B cell (primary cell): ENCODE results near the gene CHD9NB. TPM values are rescaled to one million over a fixed set of nuclear protein-coding genes. Genes with fewer than 3 reads are reported as not detected.

Experiments used
- ATAC-seq: fragments of 200-7000 bp; cut with Tn5 transposase; one replicate; pipeline ENCODE4 v1.10.0; 2021; ENCODE audit warnings: low read depth, mild to moderate bottlenecking, moderate number of reproducible peaks, moderate library complexity
- CTCF ChIA-PET: fragments of 350-600 bp; sonication (Branson Sonifier 250); formaldehyde crosslinking; loops from one replicate; lab custom pipeline; 2021; ENCODE audit warnings: antibody characterized with exemption, inconsistent platforms; lab: Charles Lee
- POLR2A ChIA-PET: fragments of 350-600 bp; sonication (Branson Sonifier 250); formaldehyde crosslinking; loops from one replicate; lab custom pipeline; 2021; ENCODE audit warnings: antibody characterized with exemption; lab: Charles Lee
- DNase-seq: peaks from one replicate; pipeline ENCODE4 v3.0.0; 2013
- H2AFZ ChIP-seq: 2 replicates; pipeline ENCODE4 v1.6.1; 2012; ENCODE audit warnings: mild to moderate bottlenecking, low read depth, low read length; ENCODE audit not compliant: insufficient read depth, poor library complexity, severe bottlenecking
- H3K27ac ChIP-seq, 2 donors: 1 replicate in 1 of 2; 2 replicates in 1 of 2; pipeline ENCODE4 v1.5.1; 2012 to 2013; ENCODE audit warnings: low read length in 2 of 2, mild to moderate bottlenecking in 2 of 2, moderate library complexity in 1 of 2
- H3K27me3 ChIP-seq, 4 experiments: fragments of 200-600 bp in 1 of 4; sonication (generic) in 1 of 4; replicated peaks in 1 of 4; 1 replicate in 2 of 4; 2 replicates in 2 of 4; pipeline versions ENCODE4 v1.6.1 to v1.7.0; 2013 to 2016; ENCODE audit warnings: low read length in 3 of 4, mild to moderate bottlenecking in 2 of 4, mixed read lengths in 1 of 4, moderate library complexity in 1 of 4; ENCODE audit not compliant: insufficient read depth in 4 of 4, control insufficient read depth in 3 of 4; ENCODE audit errors: control extremely low read depth in 1 of 4
- H3K36me3 ChIP-seq, 2 experiments: replicated peaks in 1 of 2; 1 replicate in 1 of 2; 2 replicates in 1 of 2; pipeline versions ENCODE4 v1.6.1 to v1.7.1; 2013; ENCODE audit warnings: low read length in 1 of 2; ENCODE audit not compliant: insufficient read depth in 2 of 2, control insufficient read depth in 1 of 2; ENCODE audit errors: control extremely low read depth in 1 of 2, extremely low read depth in 1 of 2
- H3K4me1 ChIP-seq, 2 donors: fragments of 200-600 bp in 1 of 2; sonication (generic) in 1 of 2; 1 replicate in 1 of 2; 2 replicates in 1 of 2; pipeline versions ENCODE4 v1.5.1 to v1.6.1; 2013 to 2017; ENCODE audit warnings: low read length in 2 of 2; ENCODE audit not compliant: control insufficient read depth in 2 of 2, insufficient read depth in 2 of 2
- H3K4me2 ChIP-seq: replicated peaks from 2 replicates; pipeline ENCODE3; 2012; ENCODE audit warnings: mild to moderate bottlenecking, low read depth, low read length; ENCODE audit not compliant: poor library complexity, severe bottlenecking
- H3K4me3 ChIP-seq, 5 experiments: fragments of 200-600 bp in 1 of 5; sonication (generic) in 1 of 5; 1 replicate in 3 of 5; 2 replicates in 2 of 5; pipeline versions ENCODE4 v1.5.1 to v1.7.0; 2011 to 2016; ENCODE audit warnings: low read length in 4 of 5, mild to moderate bottlenecking in 4 of 5, low read depth in 2 of 5, control low read depth in 1 of 5, moderate library complexity in 1 of 5; ENCODE audit not compliant: insufficient read depth in 1 of 5; ENCODE audit errors: control extremely low read depth in 1 of 5, extremely low read depth in 1 of 5
- H3K79me2 ChIP-seq: fragments of 200-600 bp; sonication (generic); one replicate; pipeline ENCODE4 v1.6.0; 2016; ENCODE audit warnings: low read length; ENCODE audit not compliant: control insufficient read depth, insufficient read depth
- H3K9ac ChIP-seq: fragments of 200-600 bp; sonication (generic); 2 replicates; pipeline ENCODE4 v1.6.1; 2017; ENCODE audit warnings: mild to moderate bottlenecking, low read length, moderate library complexity
- H3K9me3 ChIP-seq, 3 donors: one replicate each; pipeline versions ENCODE4 v1.6.1 to v1.7.1; 2013; ENCODE audit warnings: low read length in 2 of 3; ENCODE audit not compliant: control insufficient read depth in 2 of 3, insufficient read depth in 1 of 3; ENCODE audit errors: control extremely low read depth in 1 of 3
- H4K20me1 ChIP-seq: 2 replicates; pipeline ENCODE4 v1.6.0; 2012; ENCODE audit warnings: mild to moderate bottlenecking, low read length; ENCODE audit not compliant: insufficient read depth, control insufficient read depth, poor library complexity, severe bottlenecking
- H3K27ac Mint-ChIP-seq: one replicate; pipeline ENCODE4 v1.8.0; 2021; ENCODE audit warnings: mixed read lengths
- H3K27me3 Mint-ChIP-seq: one replicate; pipeline ENCODE4 v1.8.0; 2021; ENCODE audit warnings: mixed read lengths
- H3K4me1 Mint-ChIP-seq: one replicate; pipeline ENCODE4 v1.8.0; 2021; ENCODE audit warnings: mixed read lengths
- H3K4me3 Mint-ChIP-seq: one replicate; pipeline ENCODE4 v1.8.0; 2021; ENCODE audit warnings: mixed read lengths
- H3K9me3 Mint-ChIP-seq: one replicate; pipeline ENCODE4 v1.8.0; 2022; ENCODE audit warnings: mixed read lengths; ENCODE audit not compliant: insufficient read depth
- CTCF ChIP-seq: fragments of 200-600 bp; IDR thresholded peaks from one replicate; pipeline ENCODE4 v1.8.0; 2022; ENCODE audit warnings: antibody characterized with exemption, mild to moderate bottlenecking
- EZH2 ChIP-seq: IDR thresholded peaks from 2 replicates; pipeline ENCODE4 v1.6.1; 2012; ENCODE audit warnings: borderline replicate concordance, low read depth, mild to moderate bottlenecking, moderate library complexity, low read length; ENCODE audit not compliant: insufficient read depth, poor library complexity, severe bottlenecking
- WGBS: methylation state at CpG from one replicate; pipeline ENCODE4 v1.1.5; 2013; ENCODE audit warnings: missing lambda C conversion rate; ENCODE audit not compliant: insufficient coverage; 5-methylcytosine and 5-hydroxymethylcytosine counted together
- intact Hi-C: fragments of 100-400 bp; cut with micrococcal nuclease; formaldehyde crosslinking; loops from one replicate; pipeline ENCODE4 v1.10.0; 2022
- polyA plus RNA-seq: library from polyadenylated mRNA; depleted of rRNA; stranded (reverse); fragments of >200 nt; gene quantifications from 2 replicates; pipeline ENCODE4 v1.2.3, GENCODE V29; 2012
- total RNA-seq, 2 donors: library from RNA; stranded (reverse); fragments of 120-200 nt in 1 of 2; gene quantifications; 1 replicate in 1 of 2; 2 replicates in 1 of 2; pipeline versions ENCODE4 v1.2.3 to v1.2.4, GENCODE V29; 2013 to 2022

Gene CHD9NB
- total and polyA plus RNA-seq, 2 donors (not counting 1 experiment from before 2014, with no cell fraction given): not detected

GRCh38 chr16:53081686-53082407, 29.1 kb upstream of the CHD9NB start:
- Mint-ChIP-seq H3K27me3 (no peaks in the 10 kb centered on the region), H3K27ac (no peak overlapping the region), H3K4me1 (peaks cover 44% of the 10 kb centered on the region), H3K4me3 (no peak overlapping the region), H3K9me3 (no peaks in the 10 kb centered on the region)
- ChIA-PET CTCF (interaction anchor here (2.0 kb wide), 1 partner anchor 27 kb away, joined by 6 read pairs; the partner anchor contains the start of gene CHD9), POLR2A (no interaction called here)
- peaks cover 12% of the 10 kb centered on the region for H4K20me1 ChIP-seq
- no peaks in the 10 kb centered on the region for H3K27me3 ChIP-seq
- TF ChIP-seq CTCF (no peak), EZH2 (no peak)
- intact Hi-C loops: no loop called here
- no peak overlapping the region for H2AFZ ChIP-seq
- H3K79me2 ChIP-seq: peaks cover 88% of the 10 kb centered on the region
- H3K4me3 ChIP-seq: no peak overlapping the region
- H3K36me3 ChIP-seq: peaks cover 3 to 21% of the 10 kb centered on the region in 2 experiments
- ATAC-seq (no peak), DNase-seq (no peak)
- H3K4me1 ChIP-seq: peaks cover 0 to 14% of the 10 kb centered on the region in 2 donors
- H3K9ac ChIP-seq: no peak overlapping the region
- H3K9me3 ChIP-seq: no peaks in the 10 kb centered on the region
- no peak overlapping the region for H3K4me2 ChIP-seq
- no peak overlapping the region for H3K27ac ChIP-seq
- 100% methylated on average over 1 of the region's 3 CpGs for WGBS

DNA sequence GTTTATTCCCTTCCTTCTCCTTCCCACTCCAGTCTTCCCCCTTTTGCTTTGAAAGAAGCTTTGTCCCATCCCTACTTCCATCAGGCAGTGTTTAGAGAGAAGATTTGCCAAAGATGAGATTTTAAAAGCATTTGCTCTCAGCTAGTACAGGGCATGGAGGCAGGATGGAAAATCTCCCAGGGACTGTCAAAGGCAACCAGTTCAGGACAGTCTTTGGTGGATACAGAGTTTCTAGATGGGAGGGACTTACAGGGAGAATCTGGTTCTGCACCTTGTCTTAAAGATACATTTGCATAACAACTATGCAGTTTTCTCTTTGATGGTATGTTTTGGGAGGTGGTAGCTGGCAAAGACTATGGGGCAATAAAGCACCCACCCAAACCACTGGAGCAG, 28.3 kb upstream of the CHD9NB start:
- Histone ChIP-seq H4K20me1 (peaks cover 12% of the 10 kb centered on the region), H3K9ac (no peak overlapping the region), H3K27ac (no peak overlapping the region), H3K4me1 (peaks cover 0 to 14% of the 10 kb centered on the region in 2 donors), H3K27me3 (no peaks in the 10 kb centered on the region), H3K79me2 (peaks cover 86% of the 10 kb centered on the region), H3K4me2 (no peak overlapping the region), H2AFZ (no peak overlapping the region), H3K9me3 (no peaks in the 10 kb centered on the region), H3K4me3 (no peak overlapping the region), H3K36me3 (peaks cover 3 to 21% of the 10 kb centered on the region in 2 experiments)
- peaks cover 44% of the 10 kb centered on the region for H3K4me1 Mint-ChIP-seq
- ChIA-PET POLR2A (no interaction called here), CTCF (interaction anchor here (0.6 to 2.0 kb wide), 2 partner anchors 9 to 26 kb away, joined by 4 to 6 read pairs; partner anchors contain the start of gene CHD9)
- H3K27ac Mint-ChIP-seq: no peak overlapping the region
- intact Hi-C loops: no loop called here
- H3K4me3 Mint-ChIP-seq: no peak overlapping the region
- TF ChIP-seq EZH2: no peak
- TF ChIP-seq CTCF: no peak
- no peaks in the 10 kb centered on the region for H3K27me3 Mint-ChIP-seq
- no peaks in the 10 kb centered on the region for H3K9me3 Mint-ChIP-seq
- no peak for DNase-seq
- no peak for ATAC-seq
